B cell (primary cell): ENCODE measurements around the gene TENM3. TPM values are rescaled to one million over a fixed set of nuclear protein-coding genes. Genes with fewer than 3 reads are reported as not detected.

Source experiments
- ATAC-seq: fragments of 200-7000 bp; cut with Tn5 transposase; one replicate; pipeline ENCODE4 v1.10.0; 2021; ENCODE audit warnings: low read depth, mild to moderate bottlenecking, moderate number of reproducible peaks, moderate library complexity
- CTCF ChIA-PET: fragments of 350-600 bp; sonication (Branson Sonifier 250); formaldehyde crosslinking; loops from one replicate; lab custom pipeline; 2021; ENCODE audit warnings: antibody characterized with exemption, inconsistent platforms; lab: Charles Lee
- POLR2A ChIA-PET: fragments of 350-600 bp; sonication (Branson Sonifier 250); formaldehyde crosslinking; loops from one replicate; lab custom pipeline; 2021; ENCODE audit warnings: antibody characterized with exemption; lab: Charles Lee
- DNase-seq: peaks from one replicate; pipeline ENCODE4 v3.0.0; 2013
- H2AFZ ChIP-seq: 2 replicates; pipeline ENCODE4 v1.6.1; 2012; ENCODE audit warnings: mild to moderate bottlenecking, low read depth, low read length; ENCODE audit not compliant: insufficient read depth, poor library complexity, severe bottlenecking
- H3K27ac ChIP-seq, 2 donors: 1 replicate in 1 of 2; 2 replicates in 1 of 2; pipeline ENCODE4 v1.5.1; 2012 to 2013; ENCODE audit warnings: low read length in 2 of 2, mild to moderate bottlenecking in 2 of 2, moderate library complexity in 1 of 2
- H3K27me3 ChIP-seq, 4 experiments: fragments of 200-600 bp in 1 of 4; sonication (generic) in 1 of 4; replicated peaks in 1 of 4; 1 replicate in 2 of 4; 2 replicates in 2 of 4; pipeline versions ENCODE4 v1.6.1 to v1.7.0; 2013 to 2016; ENCODE audit warnings: low read length in 3 of 4, mild to moderate bottlenecking in 2 of 4, mixed read lengths in 1 of 4, moderate library complexity in 1 of 4; ENCODE audit not compliant: insufficient read depth in 4 of 4, control insufficient read depth in 3 of 4; ENCODE audit errors: control extremely low read depth in 1 of 4
- H3K36me3 ChIP-seq, 2 experiments: replicated peaks in 1 of 2; 1 replicate in 1 of 2; 2 replicates in 1 of 2; pipeline versions ENCODE4 v1.6.1 to v1.7.1; 2013; ENCODE audit warnings: low read length in 1 of 2; ENCODE audit not compliant: insufficient read depth in 2 of 2, control insufficient read depth in 1 of 2; ENCODE audit errors: control extremely low read depth in 1 of 2, extremely low read depth in 1 of 2
- H3K4me1 ChIP-seq, 2 donors: fragments of 200-600 bp in 1 of 2; sonication (generic) in 1 of 2; 1 replicate in 1 of 2; 2 replicates in 1 of 2; pipeline versions ENCODE4 v1.5.1 to v1.6.1; 2013 to 2017; ENCODE audit warnings: low read length in 2 of 2; ENCODE audit not compliant: control insufficient read depth in 2 of 2, insufficient read depth in 2 of 2
- H3K4me2 ChIP-seq: replicated peaks from 2 replicates; pipeline ENCODE3; 2012; ENCODE audit warnings: mild to moderate bottlenecking, low read depth, low read length; ENCODE audit not compliant: poor library complexity, severe bottlenecking
- H3K4me3 ChIP-seq, 5 experiments: fragments of 200-600 bp in 1 of 5; sonication (generic) in 1 of 5; 1 replicate in 3 of 5; 2 replicates in 2 of 5; pipeline versions ENCODE4 v1.5.1 to v1.7.0; 2011 to 2016; ENCODE audit warnings: low read length in 4 of 5, mild to moderate bottlenecking in 4 of 5, low read depth in 2 of 5, control low read depth in 1 of 5, moderate library complexity in 1 of 5; ENCODE audit not compliant: insufficient read depth in 1 of 5; ENCODE audit errors: control extremely low read depth in 1 of 5, extremely low read depth in 1 of 5
- H3K79me2 ChIP-seq: fragments of 200-600 bp; sonication (generic); one replicate; pipeline ENCODE4 v1.6.0; 2016; ENCODE audit warnings: low read length; ENCODE audit not compliant: control insufficient read depth, insufficient read depth
- H3K9ac ChIP-seq: fragments of 200-600 bp; sonication (generic); 2 replicates; pipeline ENCODE4 v1.6.1; 2017; ENCODE audit warnings: mild to moderate bottlenecking, low read length, moderate library complexity
- H3K9me3 ChIP-seq, 3 donors: one replicate each; pipeline versions ENCODE4 v1.6.1 to v1.7.1; 2013; ENCODE audit warnings: low read length in 2 of 3; ENCODE audit not compliant: control insufficient read depth in 2 of 3, insufficient read depth in 1 of 3; ENCODE audit errors: control extremely low read depth in 1 of 3
- H4K20me1 ChIP-seq: 2 replicates; pipeline ENCODE4 v1.6.0; 2012; ENCODE audit warnings: mild to moderate bottlenecking, low read length; ENCODE audit not compliant: insufficient read depth, control insufficient read depth, poor library complexity, severe bottlenecking
- H3K27ac Mint-ChIP-seq: one replicate; pipeline ENCODE4 v1.8.0; 2021; ENCODE audit warnings: mixed read lengths
- H3K27me3 Mint-ChIP-seq: one replicate; pipeline ENCODE4 v1.8.0; 2021; ENCODE audit warnings: mixed read lengths
- H3K4me1 Mint-ChIP-seq: one replicate; pipeline ENCODE4 v1.8.0; 2021; ENCODE audit warnings: mixed read lengths
- H3K4me3 Mint-ChIP-seq: one replicate; pipeline ENCODE4 v1.8.0; 2021; ENCODE audit warnings: mixed read lengths
- H3K9me3 Mint-ChIP-seq: one replicate; pipeline ENCODE4 v1.8.0; 2022; ENCODE audit warnings: mixed read lengths; ENCODE audit not compliant: insufficient read depth
- CTCF ChIP-seq: fragments of 200-600 bp; IDR thresholded peaks from one replicate; pipeline ENCODE4 v1.8.0; 2022; ENCODE audit warnings: antibody characterized with exemption, mild to moderate bottlenecking
- EZH2 ChIP-seq: IDR thresholded peaks from 2 replicates; pipeline ENCODE4 v1.6.1; 2012; ENCODE audit warnings: borderline replicate concordance, low read depth, mild to moderate bottlenecking, moderate library complexity, low read length; ENCODE audit not compliant: insufficient read depth, poor library complexity, severe bottlenecking
- WGBS: methylation state at CpG from one replicate; pipeline ENCODE4 v1.1.5; 2013; ENCODE audit warnings: missing lambda C conversion rate; ENCODE audit not compliant: insufficient coverage; 5-methylcytosine and 5-hydroxymethylcytosine counted together
- intact Hi-C: fragments of 100-400 bp; cut with micrococcal nuclease; formaldehyde crosslinking; loops from one replicate; pipeline ENCODE4 v1.10.0; 2022
- polyA plus RNA-seq: library from polyadenylated mRNA; depleted of rRNA; stranded (reverse); fragments of >200 nt; gene quantifications from 2 replicates; pipeline ENCODE4 v1.2.3, GENCODE V29; 2012
- total RNA-seq, 2 donors: library from RNA; stranded (reverse); fragments of 120-200 nt in 1 of 2; gene quantifications; 1 replicate in 1 of 2; 2 replicates in 1 of 2; pipeline versions ENCODE4 v1.2.3 to v1.2.4, GENCODE V29; 2013 to 2022

Gene TENM3
- total and polyA plus RNA-seq, 2 donors (not counting 1 experiment from before 2014, with no cell fraction given) = not detected

DNA sequence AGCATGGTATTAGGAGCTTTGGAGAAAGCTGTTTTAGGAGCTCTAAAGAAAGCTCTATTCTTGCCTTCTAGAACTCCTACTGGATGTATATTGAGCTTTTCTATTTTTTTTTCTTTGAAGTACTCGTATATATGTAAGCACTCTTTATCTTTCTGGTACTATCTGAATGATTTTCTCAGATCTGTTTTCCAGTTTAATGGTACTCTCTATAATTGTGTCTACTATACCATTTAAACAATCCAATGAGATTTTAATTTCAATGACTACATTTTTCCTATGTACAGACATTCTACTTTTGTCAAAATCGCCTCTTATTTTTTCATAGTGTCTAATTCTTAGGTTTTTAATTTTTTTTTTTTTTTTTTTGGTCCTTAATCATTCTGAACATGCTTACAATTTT is 345.9 kb downstream of the TENM3 start:
- Histone ChIP-seq H3K36me3 (no peaks in the 10 kb centered on the region), H2AFZ (no peak overlapping the region), H3K4me2 (no peak overlapping the region), H3K4me1 (no peaks in the 10 kb centered on the region), H3K9me3 (peaks cover 0 to 9% (median 4%) of the 10 kb centered on the region in 3 donors), H3K4me3 (no peak overlapping the region), H3K9ac (no peak overlapping the region), H3K27ac (no peak overlapping the region), H4K20me1 (no peaks in the 10 kb centered on the region), H3K27me3 (no peaks in the 10 kb centered on the region), H3K79me2 (no peaks in the 10 kb centered on the region)
- peaks cover 3% of the 10 kb centered on the region for H3K9me3 Mint-ChIP-seq
- TF ChIP-seq CTCF (no peak), EZH2 (no peak)
- intact Hi-C loops = no loop called here
- ChIA-PET POLR2A (no interaction called here), CTCF (no interaction called here)
- WGBS = no CpG with 5 or more reads among the region's 2 CpGs
- H3K27ac Mint-ChIP-seq = no peak overlapping the region
- ATAC-seq = no peak
- H3K4me1 Mint-ChIP-seq = no peaks in the 10 kb centered on the region
- no peaks in the 10 kb centered on the region for H3K27me3 Mint-ChIP-seq
- no peak for DNase-seq
- no peak overlapping the region for H3K4me3 Mint-ChIP-seq

DNA sequence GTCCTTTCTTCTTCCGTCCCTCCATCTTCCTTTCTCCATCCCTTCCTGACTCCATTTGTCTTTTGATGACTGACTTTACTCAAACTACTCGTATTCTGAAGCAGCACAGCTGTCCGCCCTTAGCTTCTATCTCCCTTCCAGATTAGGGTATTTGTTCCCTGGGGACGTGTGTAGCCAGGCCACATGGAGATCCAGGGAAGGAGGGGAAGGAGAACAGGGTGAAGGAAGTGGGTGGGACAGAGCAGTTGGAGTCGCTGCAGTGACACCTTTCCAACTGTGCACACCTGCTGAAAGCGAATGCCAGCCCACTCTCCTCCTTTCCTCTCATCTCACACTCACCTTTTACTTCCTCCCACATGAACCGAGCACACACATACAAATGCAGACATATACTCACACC is 350.2 kb downstream of the TENM3 start:
- Mint-ChIP-seq H3K27me3 (no peaks in the 10 kb centered on the region), H3K9me3 (no peaks in the 10 kb centered on the region), H3K4me3 (no peak overlapping the region), H3K27ac (no peak overlapping the region), H3K4me1 (no peaks in the 10 kb centered on the region)
- H3K4me1 ChIP-seq = no peaks in the 10 kb centered on the region
- H3K9ac ChIP-seq = no peak overlapping the region
- no peak for DNase-seq
- no peak overlapping the region for H3K4me2 ChIP-seq
- intact Hi-C loops = no loop called here
- TF ChIP-seq EZH2 = no peak
- no peak overlapping the region for H2AFZ ChIP-seq
- H3K79me2 ChIP-seq = no peaks in the 10 kb centered on the region
- H4K20me1 ChIP-seq = no peaks in the 10 kb centered on the region
- POLR2A ChIA-PET = no interaction called here
- no peak overlapping the region for H3K4me3 ChIP-seq
- H3K36me3 ChIP-seq = no peaks in the 10 kb centered on the region
- peaks cover 0 to 6% (median 4%) of the 10 kb centered on the region in 3 donors for H3K9me3 ChIP-seq
- no peak for ATAC-seq
- H3K27me3 ChIP-seq = no peaks in the 10 kb centered on the region
- no peak overlapping the region for H3K27ac ChIP-seq
- WGBS = 68% methylated on average over 4 of the region's 7 CpGs
- CTCF ChIA-PET = no interaction called here
